ENCODE results near the gene ZNF266. TPM values are rescaled to one million over a fixed set of nuclear protein-coding genes. Genes with fewer than 3 reads are reported as not detected.

ZNF266 gene
- total and polyA plus RNA-seq, 8 donors, result 6.4 to 39.6 (median 24.0) TPM

GRCh38 chr19:9427941-9428340 is 7.4 kb downstream of the ZNF266 start:
- intact Hi-C loops (cut with DNase I; ENCODE audit: low total_unique reads), result no loop called here
- peaks cover 35 to 100% (median 100%) of the 10 kb centered on the region in 4 donors for H3K36me3 ChIP-seq
- H3K9me3 ChIP-seq, result peaks cover 13 to 66% (median 38%) of the 10 kb centered on the region in 4 donors
- no peak for DNase-seq
- H3K4me1 ChIP-seq, result no peaks in the 10 kb centered on the region
- TF ChIP-seq EP300 (IDR thresholded peaks at IDR 0.05) (no peak), POLR2A (IDR thresholded peaks at IDR 0.05) (no peak), CTCF (IDR thresholded peaks at IDR 0.05) (no peak), POLR2AphosphoS5 (IDR thresholded peaks at IDR 0.05) (no peak)
- no peak overlapping the region for H3K27ac ChIP-seq
- 81 to 88% (median 86%) methylated on average over 4 to 6 of the region's 6 CpGs for WGBS, 5 donors
- H3K4me3 ChIP-seq, result no peak overlapping the region
- H3K27me3 ChIP-seq, result no peaks in the 10 kb centered on the region

DNA sequence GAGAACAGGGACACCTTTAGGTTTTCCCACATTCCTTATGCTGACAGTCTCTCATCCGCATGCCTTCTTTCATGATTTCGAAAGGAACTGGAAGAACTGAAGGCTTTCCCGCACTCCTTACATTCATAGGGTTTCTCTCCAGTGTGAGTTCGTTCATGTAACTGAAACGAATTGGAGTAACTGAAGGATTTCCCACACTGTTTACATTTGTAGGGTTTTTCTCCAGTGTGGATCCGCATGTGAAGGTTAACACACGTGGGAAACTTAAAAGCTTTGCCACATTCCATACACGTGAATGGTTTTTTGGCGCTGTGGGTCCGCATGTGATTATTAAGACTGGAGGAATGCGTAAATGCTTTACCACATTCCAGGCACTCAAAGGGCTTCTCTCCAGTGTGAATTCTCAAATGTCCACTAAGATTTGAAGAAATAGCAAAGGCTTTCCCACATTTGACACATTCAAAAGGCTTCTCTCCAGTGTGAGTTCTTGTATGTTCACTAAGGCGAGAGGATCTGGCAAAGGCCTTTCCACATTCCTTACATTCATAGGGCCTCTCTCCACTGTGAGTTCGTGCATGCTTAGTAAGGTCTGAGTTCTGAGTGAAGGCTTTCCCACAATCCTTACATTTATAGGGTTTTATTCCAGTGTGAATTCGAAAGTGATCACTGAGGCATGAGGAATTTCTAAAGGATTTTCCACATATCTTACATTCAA is 22.0 kb downstream of the ZNF266 start:
- H3K36me3 ChIP-seq, result peaks cover 59 to 75% (median 64%) of the 10 kb centered on the region in 4 donors
- no peak overlapping the region for H3K4me3 ChIP-seq
- intact Hi-C loops (cut with DNase I; ENCODE audit: low total_unique reads), result no loop called here
- WGBS, 5 donors, result 97 to 99% (median 98%) methylated on average over 14 of the region's 14 CpGs
- no peaks in the 10 kb centered on the region for H3K27me3 ChIP-seq
- DNase-seq, result no peak
- no peaks in the 10 kb centered on the region for H3K4me1 ChIP-seq
- H3K27ac ChIP-seq, result no peak overlapping the region
- peaks cover 86 to 100% (median 96%) of the 10 kb centered on the region in 4 donors for H3K9me3 ChIP-seq
- TF ChIP-seq EP300 (IDR thresholded peaks at IDR 0.05) (no peak), CTCF (IDR thresholded peaks at IDR 0.05) (no peak), POLR2A (IDR thresholded peaks at IDR 0.05) (no peak), POLR2AphosphoS5 (IDR thresholded peaks at IDR 0.05) (no peak)

DNA sequence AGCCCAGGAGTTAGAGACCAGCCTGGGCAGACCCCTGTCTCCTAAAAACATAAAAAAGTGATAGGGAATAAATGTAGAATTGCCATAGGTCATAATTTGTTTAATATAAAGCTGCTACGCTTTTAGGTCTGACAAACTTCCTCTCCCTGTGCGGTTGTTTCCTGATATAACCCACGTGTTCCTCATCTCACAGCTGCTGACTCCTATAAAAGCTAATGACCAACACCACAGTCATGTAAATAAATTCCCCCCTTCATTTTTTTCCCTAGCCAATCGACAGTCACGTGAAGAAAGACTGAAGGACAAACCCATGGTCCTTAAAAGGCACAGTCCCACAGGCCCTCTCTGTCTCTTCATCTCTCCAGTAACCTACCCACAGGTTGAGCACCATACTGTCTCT is 27.5 kb downstream of the ZNF266 start:
- H3K27ac ChIP-seq, result no peak overlapping the region
- H3K4me1 ChIP-seq, result peaks cover 0 to 9% (median 0%) of the 10 kb centered on the region in 4 donors
- intact Hi-C loops (cut with DNase I; ENCODE audit: low total_unique reads), result no loop called here
- H3K27me3 ChIP-seq, result no peaks in the 10 kb centered on the region
- 71 to 82% (median 75%) methylated on average over 5 of the region's 5 CpGs for WGBS, 5 donors
- DNase-seq, result no peak
- H3K9me3 ChIP-seq, result peaks cover 52 to 98% (median 84%) of the 10 kb centered on the region in 4 donors
- TF ChIP-seq POLR2AphosphoS5 (IDR thresholded peaks at IDR 0.05) (no peak), CTCF (IDR thresholded peaks at IDR 0.05) (no peak)
- H3K4me3 ChIP-seq, result no peak overlapping the region
- peaks cover 4 to 32% (median 9%) of the 10 kb centered on the region in 4 donors for H3K36me3 ChIP-seq

GRCh38 chr19:9406798-9407352 is 28.5 kb downstream of the ZNF266 start:
- H3K4me3 ChIP-seq, result peak overlapping the region; percentile 48 to 62 (median 54)
- no peaks in the 10 kb centered on the region for H3K27me3 ChIP-seq
- TF ChIP-seq POLR2A (IDR thresholded peaks at IDR 0.05), result no peak
- TF ChIP-seq EP300 (IDR thresholded peaks at IDR 0.05), result no peak
- TF ChIP-seq CTCF (IDR thresholded peaks at IDR 0.05), result no peak
- TF ChIP-seq POLR2AphosphoS5 (IDR thresholded peaks at IDR 0.05), result no peak
- intact Hi-C loops (cut with DNase I; ENCODE audit: low total_unique reads), result no loop called here
- H3K9me3 ChIP-seq, result peaks cover 42 to 90% (median 74%) of the 10 kb centered on the region in 4 donors
- DNase-seq, result peak; percentile 32 to 95
- 3 to 7% (median 3%) methylated on average over 35 to 39 of the region's 39 CpGs for WGBS, 5 donors
- H3K36me3 ChIP-seq, result peaks cover 0 to 23% (median under 1%) of the 10 kb centered on the region in 4 donors
- H3K4me1 ChIP-seq, result peaks cover 0 to 9% (median 0%) of the 10 kb centered on the region in 4 donors
- peak overlapping the region in 2 of 5 donors; percentile 21 to 59 for H3K27ac ChIP-seq
